GM12873 (cell line): ENCODE results near the gene CLRN1.

Experiments used
- TF ChIP-seq, protein P1 (sequence below): IDR thresholded peaks from 2 replicates; pipeline ENCODE4 v1.5.1; 2012; ENCODE audit warnings: low read depth, mild to moderate bottlenecking, moderate library complexity, low read length, control low read depth; ENCODE audit not compliant: insufficient read depth; ENCODE audit errors: missing control alignments

CLRN1 gene

DNA sequence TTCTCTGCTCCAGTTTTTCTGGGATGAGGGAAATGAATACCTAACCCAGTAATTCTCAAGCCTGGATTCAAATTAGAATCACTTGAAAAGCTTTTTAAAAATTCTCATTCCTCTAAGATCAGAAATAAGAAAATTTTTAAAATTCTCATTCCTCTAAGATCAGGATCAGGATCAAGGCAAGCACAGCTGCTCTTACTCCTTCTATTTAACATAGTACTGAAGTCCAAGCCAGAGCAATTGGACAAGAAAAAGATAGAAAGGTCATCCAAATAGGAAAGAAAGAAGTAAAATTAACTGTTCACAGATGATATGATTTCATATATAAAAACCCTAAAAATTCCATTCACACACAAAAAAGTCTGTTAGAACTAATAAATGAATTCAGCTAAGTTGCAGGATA, 24.2 kb upstream of the CLRN1 start:
- TF ChIP-seq, protein P1, sequence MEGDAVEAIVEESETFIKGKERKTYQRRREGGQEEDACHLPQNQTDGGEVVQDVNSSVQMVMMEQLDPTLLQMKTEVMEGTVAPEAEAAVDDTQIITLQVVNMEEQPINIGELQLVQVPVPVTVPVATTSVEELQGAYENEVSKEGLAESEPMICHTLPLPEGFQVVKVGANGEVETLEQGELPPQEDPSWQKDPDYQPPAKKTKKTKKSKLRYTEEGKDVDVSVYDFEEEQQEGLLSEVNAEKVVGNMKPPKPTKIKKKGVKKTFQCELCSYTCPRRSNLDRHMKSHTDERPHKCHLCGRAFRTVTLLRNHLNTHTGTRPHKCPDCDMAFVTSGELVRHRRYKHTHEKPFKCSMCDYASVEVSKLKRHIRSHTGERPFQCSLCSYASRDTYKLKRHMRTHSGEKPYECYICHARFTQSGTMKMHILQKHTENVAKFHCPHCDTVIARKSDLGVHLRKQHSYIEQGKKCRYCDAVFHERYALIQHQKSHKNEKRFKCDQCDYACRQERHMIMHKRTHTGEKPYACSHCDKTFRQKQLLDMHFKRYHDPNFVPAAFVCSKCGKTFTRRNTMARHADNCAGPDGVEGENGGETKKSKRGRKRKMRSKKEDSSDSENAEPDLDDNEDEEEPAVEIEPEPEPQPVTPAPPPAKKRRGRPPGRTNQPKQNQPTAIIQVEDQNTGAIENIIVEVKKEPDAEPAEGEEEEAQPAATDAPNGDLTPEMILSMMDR: no peak

DNA sequence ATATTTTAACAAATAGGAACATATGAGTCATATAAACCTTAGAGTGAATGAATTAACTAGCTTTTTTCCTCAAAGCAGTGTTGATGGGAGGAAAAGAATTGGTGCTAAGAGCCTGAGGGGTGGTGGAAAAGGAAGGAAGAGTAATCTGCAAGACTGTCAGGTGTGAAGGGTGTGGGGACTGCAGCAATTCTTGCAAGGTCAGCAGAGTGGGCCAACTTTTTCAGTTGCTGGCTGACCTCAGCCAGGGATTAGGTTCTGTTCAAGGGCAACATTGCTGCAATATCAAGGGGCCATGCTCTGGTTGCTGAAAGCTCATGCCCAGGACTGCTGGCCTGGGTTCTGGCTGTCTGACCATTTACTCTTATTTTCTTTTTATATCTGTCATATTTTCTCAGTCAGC, 23.0 kb upstream of the CLRN1 start:
- TF ChIP-seq, protein P1: no peak

DNA sequence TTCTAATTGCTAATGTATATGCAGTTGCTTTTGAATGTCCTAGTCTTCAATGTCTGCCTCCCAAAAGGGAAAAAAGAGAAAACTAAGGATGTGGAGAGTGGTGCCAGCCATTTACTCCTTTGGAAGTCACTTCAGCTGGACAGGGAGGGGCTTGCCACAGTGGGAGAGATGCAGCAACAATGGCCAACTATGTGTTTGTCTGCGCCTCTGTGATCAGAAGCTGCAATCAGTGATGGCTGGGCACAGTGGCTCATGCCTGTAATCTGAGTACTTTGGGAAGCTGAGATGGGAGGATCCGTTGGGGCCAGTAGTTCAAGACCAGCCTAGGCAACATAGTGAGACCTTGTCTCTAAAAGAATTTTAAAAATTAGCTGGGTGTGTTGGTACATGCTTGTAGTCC, 16.7 kb upstream of the CLRN1 start:
- TF ChIP-seq, protein P1: no peak

DNA sequence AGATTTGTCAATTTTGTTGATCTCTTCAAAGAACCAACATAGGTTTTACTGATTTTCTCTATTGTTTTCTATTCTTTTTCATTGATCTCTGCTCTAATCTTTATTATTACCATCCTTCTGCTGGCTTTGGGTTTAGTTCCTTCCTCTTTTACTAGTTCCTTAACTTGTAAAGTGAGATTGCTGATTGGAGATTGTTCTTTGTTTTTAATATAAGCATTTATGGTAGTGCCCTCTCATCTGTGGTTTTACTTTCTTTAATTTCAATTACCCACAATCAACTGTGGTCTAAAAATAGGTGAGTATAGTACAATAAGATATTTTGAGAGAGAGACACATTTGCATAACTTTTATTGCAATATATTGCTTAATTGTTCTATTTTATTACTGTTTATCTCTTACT, 13.2 kb upstream of the CLRN1 start:
- TF ChIP-seq, protein P1: no peak

DNA sequence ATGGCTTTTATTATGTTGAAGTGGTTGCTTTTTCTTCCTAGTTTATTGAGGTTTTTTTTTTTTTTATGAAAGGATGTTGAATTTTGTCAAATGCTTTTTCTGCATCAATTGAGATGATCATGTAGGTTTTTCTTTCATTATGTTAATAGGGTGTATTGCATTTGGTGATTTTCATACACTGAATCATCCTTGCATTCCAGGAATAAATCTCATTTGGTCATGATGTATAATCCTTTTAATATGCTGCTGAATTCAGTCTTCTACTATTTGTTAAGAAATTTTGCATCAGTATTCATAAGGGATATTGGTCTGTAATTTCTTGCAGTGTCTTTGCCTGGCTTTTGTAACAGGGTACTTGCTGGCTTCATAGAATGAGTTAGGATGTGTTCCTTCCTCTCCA, 11.5 kb upstream of the CLRN1 start:
- TF ChIP-seq, protein P1: no peak

DNA sequence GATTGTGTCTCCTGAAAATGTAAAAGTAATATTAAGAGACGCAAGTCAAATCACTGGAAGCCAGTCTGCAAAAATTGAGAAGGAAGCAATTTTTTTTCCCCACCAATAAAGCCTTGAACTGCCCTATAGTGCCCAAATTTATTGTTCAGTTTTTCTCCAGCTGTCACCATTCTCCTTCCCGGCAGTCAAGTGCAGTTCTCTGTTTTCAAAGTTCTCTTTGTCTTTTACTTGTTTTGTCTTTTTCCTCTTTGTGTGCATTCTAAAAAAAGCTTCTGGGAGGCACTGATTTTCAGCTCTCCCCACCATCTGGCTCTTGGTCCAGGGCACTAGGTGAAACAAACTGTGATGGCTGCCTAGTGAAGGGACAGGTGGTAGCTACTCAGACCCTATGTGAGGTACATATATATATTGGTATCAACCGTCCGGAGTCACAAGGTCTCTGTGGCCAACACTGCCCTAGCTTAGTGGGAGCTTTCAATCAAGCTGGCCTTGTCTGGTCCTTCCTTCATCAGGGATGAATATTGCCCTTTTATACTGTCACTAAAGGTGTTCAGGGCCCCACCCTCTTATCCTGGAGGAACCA, 6.1 kb upstream of the CLRN1 start:
- TF ChIP-seq, protein P1: no peak

DNA sequence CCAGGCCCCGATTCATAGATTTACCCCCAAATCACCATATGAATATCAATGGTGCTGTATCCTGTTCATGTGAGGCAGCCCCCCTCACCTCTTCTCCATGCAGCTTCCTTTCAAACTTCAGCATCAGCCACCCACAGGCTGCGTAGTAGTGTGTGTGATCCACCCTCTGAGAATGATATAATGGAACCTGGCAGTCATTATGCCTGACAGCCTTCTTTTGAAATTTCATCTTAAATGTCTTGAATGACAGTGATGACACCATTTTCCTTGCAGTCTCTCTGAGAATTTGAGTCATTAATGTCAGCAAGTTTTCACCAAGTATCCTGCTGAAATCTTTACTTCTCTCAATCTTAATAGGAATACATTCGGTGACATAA, 3.5 kb upstream of the CLRN1 start:
- TF ChIP-seq, protein P1: no peak
